ENCODE results near the gene GNAI3. TPM values are rescaled to one million over a fixed set of nuclear protein-coding genes. Genes with fewer than 3 reads are reported as not detected.
A peak's percentile ranks its signal among the peaks of the same experiment; 100 is the strongest.

Gene GNAI3
- total and polyA plus RNA-seq, 2 of the 13 experiments (the other 11 are each of a cell fraction or from before 2014, with no cell fraction given): 4.3 to 9.0 TPM

- TF ChIP-seq MEF2D (CRISPR knock-in tag; IDR thresholded peaks at IDR 0.05) (peak; percentile 79), ZNF577 (CRISPR knock-in tag; IDR thresholded peaks at IDR 0.05; ENCODE audit: borderline replicate concordance, low read depth) (no peak), ZNF292 (CRISPR knock-in tag; IDR thresholded peaks at IDR 0.05; ENCODE audit: borderline replicate concordance, low read depth) (0 out of 2 replicates have a peak, but pooled peaks have one; percentile 12), TCF12 (IDR thresholded peaks at IDR 0.05) (no peak), TCF12 (CRISPR knock-in tag; IDR thresholded peaks at IDR 0.05) (peak; percentile 47; the same call in 1 of the 2 replicates), PAXIP1 (CRISPR knock-in tag; conservative IDR thresholded peaks at IDR 0.05) (peak; percentile 97), SALL1 (CRISPR knock-in tag; IDR thresholded peaks at IDR 0.05) (peak; percentile 86), ZBTB42 (CRISPR knock-in tag; IDR thresholded peaks at IDR 0.05) (no peak), KAT2B (IDR thresholded peaks at IDR 0.05; ENCODE audit: borderline replicate concordance, low read depth, low read length) (no peak), HMGXB3 (CRISPR knock-in tag; IDR thresholded peaks at IDR 0.05; ENCODE audit: borderline replicate concordance) (no peak), ZSCAN31 (CRISPR knock-in tag; IDR thresholded peaks at IDR 0.05; ENCODE audit: low read depth) (0 out of 2 replicates have a peak, but pooled peaks have one; percentile 42), NKX3-1 (CRISPR knock-in tag; IDR thresholded peaks at IDR 0.05) (no peak), XBP1 (CRISPR knock-in tag; IDR thresholded peaks at IDR 0.05) (no peak), RXRB (CRISPR knock-in tag; IDR thresholded peaks at IDR 0.05; ENCODE audit: borderline replicate concordance) (peak; percentile 59; the same call in 1 of the 2 replicates), RNF219 (CRISPR knock-in tag; IDR thresholded peaks at IDR 0.05) (peak; percentile 20; the same call in 1 of the 2 replicates)
- TF ChIP-seq, protein P1, sequence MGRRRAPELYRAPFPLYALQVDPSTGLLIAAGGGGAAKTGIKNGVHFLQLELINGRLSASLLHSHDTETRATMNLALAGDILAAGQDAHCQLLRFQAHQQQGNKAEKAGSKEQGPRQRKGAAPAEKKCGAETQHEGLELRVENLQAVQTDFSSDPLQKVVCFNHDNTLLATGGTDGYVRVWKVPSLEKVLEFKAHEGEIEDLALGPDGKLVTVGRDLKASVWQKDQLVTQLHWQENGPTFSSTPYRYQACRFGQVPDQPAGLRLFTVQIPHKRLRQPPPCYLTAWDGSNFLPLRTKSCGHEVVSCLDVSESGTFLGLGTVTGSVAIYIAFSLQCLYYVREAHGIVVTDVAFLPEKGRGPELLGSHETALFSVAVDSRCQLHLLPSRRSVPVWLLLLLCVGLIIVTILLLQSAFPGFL (CRISPR knock-in tag; IDR thresholded peaks at IDR 0.05): no peak
Measured at GRCh38 chr1:109618661-109619575, 70.5 kb downstream of the GNAI3 start (continued).
